T-helper 1 cell treated with Interleukin-12 subunit alpha and Interleukin-12 subunit beta and Interleukin-4 antibody, amounts not matched to agents 30 μg/mL and 1 μg/mL, for 36 hours (primary cell): ENCODE results near the gene RNF10.
"Not testable (repeated sequence)": the region's sequence is repeated elsewhere in the genome, so short reads cannot be mapped to it uniquely, and the experiment has no call there.

Experiments
- H3K27ac Mint-ChIP-seq: one replicate; pipeline ENCODE4 v1.8.0; 2021; ENCODE audit warnings: mild to moderate bottlenecking, mixed read lengths
- H3K27me3 Mint-ChIP-seq: one replicate; pipeline ENCODE4 v1.8.0; 2021; ENCODE audit warnings: low read depth, mixed read lengths
- H3K36me3 Mint-ChIP-seq: one replicate; pipeline ENCODE4 v1.8.0; 2021; ENCODE audit warnings: low read depth, mixed read lengths
- H3K4me1 Mint-ChIP-seq: one replicate; pipeline ENCODE4 v1.8.0; 2021; ENCODE audit warnings: low read depth, mixed read lengths
- H3K4me3 Mint-ChIP-seq: one replicate; pipeline ENCODE4 v1.8.0; 2021; ENCODE audit warnings: mild to moderate bottlenecking, moderate library complexity, mixed read lengths
- H3K9me3 Mint-ChIP-seq: one replicate; pipeline ENCODE4 v1.8.0; 2021; ENCODE audit warnings: mixed read lengths

Gene RNF10

GRCh38 chr12:120500581-120500980 is 33.6 kb upstream of the RNF10 start:
- Mint-ChIP-seq H3K36me3 (peaks cover 46% of the 10 kb centered on the region), H3K9me3 (no peaks in the 10 kb centered on the region)

GRCh38 chr12:120504587-120504986 is 29.6 kb upstream of the RNF10 start:
- H3K4me3 Mint-ChIP-seq: no peak overlapping the region
- no peaks in the 10 kb centered on the region for H3K9me3 Mint-ChIP-seq
- H3K27ac Mint-ChIP-seq: no peak overlapping the region
- peaks cover 5% of the 10 kb centered on the region for H3K4me1 Mint-ChIP-seq
- H3K36me3 Mint-ChIP-seq: peaks cover 25% of the 10 kb centered on the region
- no peaks in the 10 kb centered on the region for H3K27me3 Mint-ChIP-seq

More at GRCh38 chr12:120500581-120500980, 33.6 kb upstream of the RNF10 start:
- Mint-ChIP-seq H3K27me3 (no peaks in the 10 kb centered on the region), H3K4me3 (no peak overlapping the region), H3K4me1 (peaks cover 27% of the 10 kb centered on the region), H3K27ac (no peak overlapping the region)

- peaks cover 22% of the 10 kb centered on the region for H3K36me3 Mint-ChIP-seq
These were observed 25.6 kb upstream of the RNF10 start for GRCh38 chr12:120508537-120508936.

GRCh38 chr12:120514002-120514401 is 20.2 kb upstream of the RNF10 start:
- H3K9me3 Mint-ChIP-seq: no peaks in the 10 kb centered on the region
- no peak overlapping the region for H3K27ac Mint-ChIP-seq
- peaks cover 21% of the 10 kb centered on the region for H3K36me3 Mint-ChIP-seq
- H3K4me1 Mint-ChIP-seq: no peaks in the 10 kb centered on the region
- H3K4me3 Mint-ChIP-seq: no peak overlapping the region
- H3K27me3 Mint-ChIP-seq: no peaks in the 10 kb centered on the region

More at GRCh38 chr12:120508537-120508936, 25.6 kb upstream of the RNF10 start:
- Mint-ChIP-seq H3K27ac (no peak overlapping the region), H3K9me3 (no peaks in the 10 kb centered on the region), H3K27me3 (no peaks in the 10 kb centered on the region), H3K4me3 (no peak overlapping the region), H3K4me1 (no peaks in the 10 kb centered on the region)

GRCh38 chr12:120515496-120515895 is 18.7 kb upstream of the RNF10 start:
- H3K4me1 Mint-ChIP-seq: no peaks in the 10 kb centered on the region
- peaks cover 15% of the 10 kb centered on the region for H3K36me3 Mint-ChIP-seq
- no peak overlapping the region for H3K4me3 Mint-ChIP-seq
- H3K27ac Mint-ChIP-seq: no peak overlapping the region
- H3K27me3 Mint-ChIP-seq: no peaks in the 10 kb centered on the region
- H3K9me3 Mint-ChIP-seq: no peaks in the 10 kb centered on the region

GRCh38 chr12:120519324-120519723 is 14.8 kb upstream of the RNF10 start:
- not testable (repeated sequence) for H3K27ac Mint-ChIP-seq

GRCh38 chr12:120522568-120522967 is 11.6 kb upstream of the RNF10 start:
- peaks cover 7% of the 10 kb centered on the region for H3K36me3 Mint-ChIP-seq

More at GRCh38 chr12:120519324-120519723, 14.8 kb upstream of the RNF10 start:
- peaks cover 11% of the 10 kb centered on the region for H3K36me3 Mint-ChIP-seq
- H3K9me3 Mint-ChIP-seq, H3K4me3 Mint-ChIP-seq, H3K27me3 Mint-ChIP-seq, H3K4me1 Mint-ChIP-seq: not testable (repeated sequence)

GRCh38 chr12:120528861-120529525 is 5.2 kb upstream of the RNF10 start, which contains the start of gene COQ5:
TSS of gene COQ5 (minus strand) at chr12:120529158. CDS start at chr12:120529141, 17 bp downstream.
- Mint-ChIP-seq H3K4me3 (peak within 1 kb of the TSS; percentile 99), H3K27ac (peak within 1 kb of the TSS; percentile 99), H3K27me3 (no peaks in the 10 kb centered on the region), H3K9me3 (no peaks in the 10 kb centered on the region), H3K36me3 (peaks cover 6% of the 10 kb centered on the region), H3K4me1 (peaks cover 21% of the 10 kb centered on the region)

More at GRCh38 chr12:120522568-120522967, 11.6 kb upstream of the RNF10 start:
- H3K9me3 Mint-ChIP-seq: no peaks in the 10 kb centered on the region
- H3K27me3 Mint-ChIP-seq: no peaks in the 10 kb centered on the region
- H3K4me1 Mint-ChIP-seq: peaks cover 4% of the 10 kb centered on the region
- no peak overlapping the region for H3K4me3 Mint-ChIP-seq
- no peak overlapping the region for H3K27ac Mint-ChIP-seq

GRCh38 chr12:120529641-120530417 is 4.3 kb upstream of the RNF10 start:
- peak overlapping the region; percentile 99 for H3K27ac Mint-ChIP-seq
- H3K36me3 Mint-ChIP-seq: peaks cover 6% of the 10 kb centered on the region
- H3K27me3 Mint-ChIP-seq: no peaks in the 10 kb centered on the region
- no peaks in the 10 kb centered on the region for H3K9me3 Mint-ChIP-seq
- peaks cover 22% of the 10 kb centered on the region for H3K4me1 Mint-ChIP-seq
- peak overlapping the region; percentile 99 for H3K4me3 Mint-ChIP-seq

GRCh38 chr12:120530418-120530761 is 3.8 kb upstream of the RNF10 start:
- not testable (repeated sequence) for H3K36me3 Mint-ChIP-seq, H3K9me3 Mint-ChIP-seq, H3K27me3 Mint-ChIP-seq
- H3K4me1 Mint-ChIP-seq: peaks cover 25% of the 10 kb centered on the region
- peak overlapping the region; percentile 99 for H3K27ac Mint-ChIP-seq
- peak overlapping the region; percentile 99 for H3K4me3 Mint-ChIP-seq

- Mint-ChIP-seq H3K9me3 (no peaks in the 10 kb centered on the region), H3K36me3 (peaks cover 15% of the 10 kb centered on the region), H3K27me3 (no peaks in the 10 kb centered on the region), H3K4me1 (peaks cover 41% of the 10 kb centered on the region), H3K27ac (no peak overlapping the region), H3K4me3 (no peak overlapping the region)
These were observed 1.4 kb upstream of the RNF10 start for GRCh38 chr12:120532701-120533238.

- peak overlapping the region; percentile 92 for H3K27ac Mint-ChIP-seq
- peaks cover 51% of the 10 kb centered on the region for H3K4me1 Mint-ChIP-seq
- H3K36me3 Mint-ChIP-seq: peaks cover 20% of the 10 kb centered on the region
- H3K27me3 Mint-ChIP-seq: no peaks in the 10 kb centered on the region
- H3K4me3 Mint-ChIP-seq: peak overlapping the region; percentile 87
- no peaks in the 10 kb centered on the region for H3K9me3 Mint-ChIP-seq
These were observed 823 bp downstream of the RNF10 start for GRCh38 chr12:120534703-120535655.

GRCh38 chr12:120536064-120536791 is 2.1 kb downstream of the RNF10 start:
- Mint-ChIP-seq H3K27me3 (no peaks in the 10 kb centered on the region), H3K4me3 (peak overlapping the region; percentile 87), H3K27ac (peak overlapping the region; percentile 76), H3K36me3 (peaks cover 24% of the 10 kb centered on the region), H3K4me1 (peaks cover 53% of the 10 kb centered on the region), H3K9me3 (no peaks in the 10 kb centered on the region)
